Neural cell (in vitro differentiated cells): Measurements from ENCODE around the gene SMAD7. TPM values are rescaled to one million over a fixed set of nuclear protein-coding genes. Genes with fewer than 3 reads are reported as not detected.

Experiments
- H2AFZ ChIP-seq: fragments of 200-600, 300-800 bp; sonication (generic), shearing (Covaris generic); 2 replicates; pipeline ENCODE4 v1.6.0; 2014; ENCODE audit warnings: low read depth, mild to moderate bottlenecking, antibody characterized with exemption, low read length, moderate library complexity
- H3F3A ChIP-seq: fragments of 200-600 bp; shearing (Covaris generic); 2 replicates; pipeline ENCODE4 v1.6.1; 2016; ENCODE audit warnings: mild to moderate bottlenecking, moderate library complexity, mixed read lengths, antibody characterized with exemption, low read length; ENCODE audit not compliant: insufficient read depth, poor library complexity, severe bottlenecking
- H3K27ac ChIP-seq: fragments of 200-600, 300-800 bp; sonication (generic), shearing (Covaris generic); 2 replicates; pipeline ENCODE4 v1.5.1; 2014; ENCODE audit warnings: mild to moderate bottlenecking, low read length, moderate library complexity
- H3K27me3 ChIP-seq: fragments of 300-800, 200-600 bp; sonication (generic), shearing (Covaris generic); 2 replicates; pipeline ENCODE4 v1.6.0; 2014; ENCODE audit warnings: mild to moderate bottlenecking, low read depth, low read length, moderate library complexity; ENCODE audit not compliant: insufficient read depth
- H3K36me3 ChIP-seq: fragments of 300-800, 200-600 bp; sonication (generic), shearing (Covaris generic); 2 replicates; pipeline ENCODE4 v1.5.1; 2014; ENCODE audit warnings: mild to moderate bottlenecking, antibody characterized with exemption, low read length, moderate library complexity; ENCODE audit not compliant: insufficient read depth
- H3K4me2 ChIP-seq: fragments of 300-800, 200-600 bp; sonication (generic), shearing (Covaris generic); 2 replicates; pipeline ENCODE4 v1.6.0; 2014; ENCODE audit warnings: mild to moderate bottlenecking, low read length
- H3K4me3 ChIP-seq: fragments of 300-800, 200-600 bp; sonication (generic), shearing (Covaris generic); 2 replicates; pipeline ENCODE4 v1.5.1; 2014; ENCODE audit warnings: mild to moderate bottlenecking, low read length, moderate library complexity
- H3K79me2 ChIP-seq: fragments of 200-600 bp; shearing (Covaris generic); replicated peaks from 2 replicates; pipeline ENCODE4 v1.6.0; 2014; ENCODE audit warnings: mild to moderate bottlenecking, low read length, moderate library complexity; ENCODE audit not compliant: insufficient read depth
- H3K9ac ChIP-seq: fragments of 300-800, 200-600 bp; sonication (generic), shearing (Covaris generic); 2 replicates; pipeline ENCODE4 v1.6.1; 2016; ENCODE audit warnings: mild to moderate bottlenecking, low read length, mixed read lengths
- H3K9me2 ChIP-seq: fragments of 200-600 bp; shearing (Covaris generic); 2 replicates; pipeline ENCODE4 v1.6.1; 2016; ENCODE audit warnings: mild to moderate bottlenecking, low read length, mixed read lengths; ENCODE audit not compliant: insufficient read depth
- H3K9me3 ChIP-seq: fragments of 200-600, 300-800 bp; sonication (generic), shearing (Covaris generic); 2 replicates; pipeline ENCODE4 v1.6.1; 2016; ENCODE audit warnings: mild to moderate bottlenecking, mixed run types, low read length, moderate library complexity, mixed read lengths
- H4K20me1 ChIP-seq: fragments of 200-600 bp; shearing (Covaris generic); 2 replicates; pipeline ENCODE4 v1.6.1; 2016; ENCODE audit warnings: mild to moderate bottlenecking, mixed run types; ENCODE audit not compliant: insufficient read depth
- CTCF ChIP-seq: fragments of 450-650 bp; IDR thresholded peaks from 2 replicates; pipeline ENCODE4 v1.5.1; 2014; ENCODE audit warnings: antibody characterized with exemption, mild to moderate bottlenecking, moderate library complexity; ENCODE audit not compliant: poor library complexity, severe bottlenecking
- EP300 ChIP-seq: fragments of 450-650 bp; conservative IDR thresholded peaks from 2 replicates; pipeline ENCODE4 v1.6.1; 2014; ENCODE audit warnings: antibody characterized with exemption, mild to moderate bottlenecking, moderate library complexity; ENCODE audit not compliant: poor library complexity, severe bottlenecking
- EZH2 ChIP-seq: fragments of 200-600, 300-800 bp; shearing (Covaris generic), sonication (generic); IDR thresholded peaks from 2 replicates; pipeline ENCODE4 v1.6.1; 2014; ENCODE audit warnings: antibody characterized with exemption, low read length, borderline replicate concordance, mild to moderate bottlenecking; ENCODE audit not compliant: insufficient read depth, poor library complexity, severe bottlenecking
- MXI1 ChIP-seq: fragments of 450-650 bp; conservative IDR thresholded peaks from 2 replicates; pipeline ENCODE4 v1.6.1; 2014; ENCODE audit warnings: antibody characterized with exemption, mild to moderate bottlenecking; ENCODE audit not compliant: poor library complexity, severe bottlenecking
- POLR2AphosphoS5 ChIP-seq: IDR thresholded peaks from 2 replicates; pipeline ENCODE4 v1.6.1; 2012
- RAD21 ChIP-seq: fragments of 450-650 bp; conservative IDR thresholded peaks from 2 replicates; pipeline ENCODE4 v1.6.1; 2014; ENCODE audit warnings: antibody characterized with exemption, mild to moderate bottlenecking, moderate library complexity
- REST ChIP-seq: IDR thresholded peaks from 2 replicates; pipeline ENCODE4 v1.6.1; 2012; ENCODE audit warnings: borderline replicate concordance
- SMC3 ChIP-seq: fragments of 450-650 bp; conservative IDR thresholded peaks from 2 replicates; pipeline ENCODE4 v1.6.1; 2014; ENCODE audit warnings: antibody characterized with exemption, mild to moderate bottlenecking, moderate library complexity; ENCODE audit not compliant: poor library complexity
- TAF1 ChIP-seq: IDR thresholded peaks from 2 replicates; pipeline ENCODE4 v1.6.1; 2012; ENCODE audit warnings: low read depth
- polyA plus RNA-seq: library from polyadenylated mRNA; depleted of rRNA; stranded (reverse); fragments of >200 nt; gene quantifications from 2 replicates; pipeline ENCODE4 v1.2.3, GENCODE V29; 2014

Gene SMAD7
- polyA plus RNA-seq, 1 donor from 2014 or later = 3.8 TPM

- Histone ChIP-seq H4K20me1 (no peaks in the 10 kb centered on the region), H2AFZ (no peak overlapping the region), H3K36me3 (no peaks in the 10 kb centered on the region), H3K9ac (no peak overlapping the region), H3K4me3 (no peak overlapping the region), H3K9me3 (no peaks in the 10 kb centered on the region), H3K79me2 (no peaks in the 10 kb centered on the region), H3K4me2 (no peak overlapping the region), H3K27me3 (no peaks in the 10 kb centered on the region), H3F3A (no peaks in the 10 kb centered on the region), H3K27ac (no peak overlapping the region), H3K9me2 (no peaks in the 10 kb centered on the region)
- TF ChIP-seq EP300 (no peak), RAD21 (no peak), EZH2 (no peak)
Measured at GRCh38 chr18:48913775-48914174, 37.0 kb downstream of the SMAD7 start.

- no peaks in the 10 kb centered on the region for H3K9me3 ChIP-seq
Measured at GRCh38 chr18:48913201-48913600, 37.6 kb downstream of the SMAD7 start.

More at GRCh38 chr18:48913201-48913600, 37.6 kb downstream of the SMAD7 start:
- no peaks in the 10 kb centered on the region for H3K79me2 ChIP-seq
- H3K9me2 ChIP-seq = no peaks in the 10 kb centered on the region
- H3K27me3 ChIP-seq = no peaks in the 10 kb centered on the region
- no peak overlapping the region for H2AFZ ChIP-seq
- TF ChIP-seq RAD21 = no peak
- no peak for TF ChIP-seq EP300
- TF ChIP-seq SMC3 = no peak
- no peak for TF ChIP-seq MXI1
- TF ChIP-seq REST = no peak
- TF ChIP-seq CTCF = no peak
- no peak for TF ChIP-seq TAF1
- TF ChIP-seq POLR2AphosphoS5 = no peak
- TF ChIP-seq EZH2 = no peak
- H3K4me2 ChIP-seq = no peak overlapping the region
- no peaks in the 10 kb centered on the region for H3F3A ChIP-seq
- no peaks in the 10 kb centered on the region for H3K36me3 ChIP-seq
- no peak overlapping the region for H3K9ac ChIP-seq
- H3K4me3 ChIP-seq = no peak overlapping the region
- no peak overlapping the region for H3K27ac ChIP-seq
- no peaks in the 10 kb centered on the region for H4K20me1 ChIP-seq
